Activated CD4-positive, CD25-positive, alpha-beta regulatory T cell treated with anti-CD3 and anti-CD28 coated beads, Interleukin-2, amount 50 U/mL, for 16 hours (primary cell): Measurements from ENCODE around the gene CGB7.
"Not testable (repeated sequence)": the region's sequence is repeated elsewhere in the genome, so short reads cannot be mapped to it uniquely, and the experiment has no call there.

Experiments
- DNase-seq: peaks from one replicate; pipeline ENCODE4 v3.0.0-alpha.2; 2020; ENCODE audit warnings: low read depth, low spot score

Gene CGB7

GRCh38 chr19:49057636-49058234 is at the start of gene CGB7:
TSS of gene CGB7 (minus strand) at chr19:49057749. CDS start at chr19:49055375, 2,374 bp downstream.
- no peak for DNase-seq

GRCh38 chr19:49106648-49107135 is 49.1 kb upstream of the CGB7 start:
- DNase-seq = peak; percentile 47

GRCh38 chr19:49104229-49104864 is 46.8 kb upstream of the CGB7 start:
- DNase-seq = no peak

- no peak for DNase-seq
These were observed 46.0 kb upstream of the CGB7 start for GRCh38 chr19:49103331-49104085.

- no peak for DNase-seq
These were observed 44.8 kb upstream of the CGB7 start for GRCh38 chr19:49102303-49102702.

- no peak for DNase-seq
These were observed 43.6 kb upstream of the CGB7 start for GRCh38 chr19:49101160-49101559.

GRCh38 chr19:49098795-49099194 is 41.2 kb upstream of the CGB7 start:
- DNase-seq = no peak

GRCh38 chr19:49097453-49098288 is 40.1 kb upstream of the CGB7 start:
- DNase-seq = peak; percentile 63

GRCh38 chr19:49094505-49095482 is 37.2 kb upstream of the CGB7 start:
- no peak for DNase-seq

GRCh38 chr19:49092686-49093085 is 35.1 kb upstream of the CGB7 start:
- DNase-seq = no peak

GRCh38 chr19:49091391-49092038 is 34.0 kb upstream of the CGB7 start:
- DNase-seq = no peak

- DNase-seq = no peak
These were observed 28.7 kb upstream of the CGB7 start for GRCh38 chr19:49086296-49086695.

GRCh38 chr19:49085868-49086232 is 28.3 kb upstream of the CGB7 start:
- DNase-seq = no peak

- peak; percentile 97 for DNase-seq
These were observed 27.7 kb upstream of the CGB7 start, which contains the start of gene SNRNP70 for GRCh38 chr19:49085020-49085867. TSS of gene SNRNP70 (plus strand) at chr19:49085451. CDS start at chr19:49086415, 964 bp downstream.

- DNase-seq = no peak
These were observed 26.9 kb upstream of the CGB7 start for GRCh38 chr19:49084206-49085019.

GRCh38 chr19:49081273-49081672 is 23.7 kb upstream of the CGB7 start:
- DNase-seq = no peak

- no peak for DNase-seq
These were observed 22.8 kb upstream of the CGB7 start for GRCh38 chr19:49080392-49080791.

- not testable (repeated sequence) for DNase-seq
These were observed 17.3 kb upstream of the CGB7 start for GRCh38 chr19:49074869-49075268.
